GM23248 (cell line): ENCODE measurements around the gene PPP2R2B. TPM values are rescaled to one million over a fixed set of nuclear protein-coding genes. Genes with fewer than 3 reads are reported as not detected.

Source experiments
- DNase-seq: peaks from one replicate; pipeline ENCODE4 v3.0.0-alpha.2; 2015
- H2AFZ ChIP-seq: fragments of 200-600 bp; sonication (generic); 2 replicates; pipeline ENCODE4 v1.6.1; 2016; ENCODE audit warnings: antibody characterized with exemption
- H3F3A ChIP-seq: fragments of 200-600 bp; sonication (generic); 2 replicates; pipeline ENCODE4 v1.6.1; 2016; ENCODE audit warnings: mild to moderate bottlenecking, antibody characterized with exemption, mixed run types; ENCODE audit not compliant: insufficient read depth
- H3K27ac ChIP-seq: fragments of 200-600 bp; sonication (generic); 2 replicates; pipeline ENCODE4 v1.5.1; 2016; ENCODE audit warnings: mild to moderate bottlenecking
- H3K27me3 ChIP-seq: fragments of 200-600 bp; sonication (generic); replicated peaks from 2 replicates; pipeline ENCODE4 v1.6.1; 2016; ENCODE audit warnings: mild to moderate bottlenecking; ENCODE audit not compliant: insufficient read depth
- H3K36me3 ChIP-seq: fragments of 200-600 bp; sonication (generic); 2 replicates; pipeline ENCODE4 v1.6.1; 2016; ENCODE audit warnings: low read depth, mild to moderate bottlenecking
- H3K4me1 ChIP-seq: fragments of 200-600 bp; sonication (generic); 2 replicates; pipeline ENCODE4 v1.6.1; 2016; ENCODE audit warnings: mild to moderate bottlenecking; ENCODE audit not compliant: insufficient read depth
- H3K4me2 ChIP-seq: fragments of 200-600 bp; sonication (generic); one replicate; pipeline ENCODE4 v1.6.1; 2016; ENCODE audit warnings: mild to moderate bottlenecking; ENCODE audit not compliant: unreplicated experiment
- H3K4me3 ChIP-seq: fragments of 200-600 bp; sonication (generic); 2 replicates; pipeline ENCODE4 v1.5.1; 2016; ENCODE audit warnings: mild to moderate bottlenecking
- H3K79me2 ChIP-seq: fragments of 200-600 bp; sonication (generic); 2 replicates; pipeline ENCODE4 v1.6.1; 2016; ENCODE audit warnings: mild to moderate bottlenecking; ENCODE audit not compliant: insufficient read depth
- H3K9ac ChIP-seq: fragments of 200-600 bp; sonication (generic); 2 replicates; pipeline ENCODE4 v1.6.1; 2016; ENCODE audit warnings: mild to moderate bottlenecking
- H3K9me2 ChIP-seq: fragments of 200-600 bp; sonication (generic); 2 replicates; pipeline ENCODE4 v1.6.1; 2016; ENCODE audit warnings: mixed run types, mild to moderate bottlenecking, moderate library complexity; ENCODE audit not compliant: insufficient read depth
- H3K9me3 ChIP-seq: fragments of 200-600 bp; sonication (generic); one replicate; pipeline ENCODE4 v1.6.1; 2017; ENCODE audit warnings: low read depth
- H4K20me1 ChIP-seq: fragments of 200-600 bp; sonication (generic); 2 replicates; pipeline ENCODE4 v1.6.0; 2016; ENCODE audit not compliant: insufficient read depth
- EZH2 ChIP-seq: fragments of 200-600 bp; sonication (generic); IDR thresholded peaks from 2 replicates; pipeline ENCODE4 v1.6.1; 2018; ENCODE audit warnings: antibody characterized with exemption, mild to moderate bottlenecking; ENCODE audit not compliant: insufficient read depth, poor library complexity, severe bottlenecking
- EZH2phosphoT487 ChIP-seq: fragments of 200-600 bp; sonication (generic); IDR thresholded peaks from 2 replicates; pipeline ENCODE4 v1.6.1; 2018; ENCODE audit warnings: antibody characterized with exemption, moderate library complexity, mild to moderate bottlenecking, low read depth; ENCODE audit not compliant: insufficient read depth
- WGBS, 2 experiments: methylation state at CpG; one replicate each; pipeline ENCODE4 v1.1.6; 2015 to 2017; ENCODE audit warnings: low lambda C conversion rate in 2 of 2, low coverage in 1 of 2; ENCODE audit errors: missing lambda C conversion rate in 2 of 2; 5-methylcytosine and 5-hydroxymethylcytosine counted together
- in situ Hi-C: fragments of 300-500 bp; cut with MboI; formaldehyde crosslinking; loops from 2 replicates; pipeline ENCODE4 v1.15.0; 2020
- polyA plus RNA-seq: library from polyadenylated mRNA; unstranded; fragments of >200 nt; fragmentation: Nextera tagmentation; extraction: Ambion mirVana; gene quantifications from 2 replicates; pipeline ENCODE4 v1.2.1, GENCODE V29; 2016
- total RNA-seq: library from RNA; depleted of rRNA; stranded (reverse); fragments of >200 nt; shearing (Covaris generic); gene quantifications from 2 replicates; pipeline ENCODE4 v1.2.3, GENCODE V29; 2014

The PPP2R2B gene
- total and polyA plus RNA-seq, 2 experiments from 2014 or later = 0.11 to 0.28 TPM

DNA sequence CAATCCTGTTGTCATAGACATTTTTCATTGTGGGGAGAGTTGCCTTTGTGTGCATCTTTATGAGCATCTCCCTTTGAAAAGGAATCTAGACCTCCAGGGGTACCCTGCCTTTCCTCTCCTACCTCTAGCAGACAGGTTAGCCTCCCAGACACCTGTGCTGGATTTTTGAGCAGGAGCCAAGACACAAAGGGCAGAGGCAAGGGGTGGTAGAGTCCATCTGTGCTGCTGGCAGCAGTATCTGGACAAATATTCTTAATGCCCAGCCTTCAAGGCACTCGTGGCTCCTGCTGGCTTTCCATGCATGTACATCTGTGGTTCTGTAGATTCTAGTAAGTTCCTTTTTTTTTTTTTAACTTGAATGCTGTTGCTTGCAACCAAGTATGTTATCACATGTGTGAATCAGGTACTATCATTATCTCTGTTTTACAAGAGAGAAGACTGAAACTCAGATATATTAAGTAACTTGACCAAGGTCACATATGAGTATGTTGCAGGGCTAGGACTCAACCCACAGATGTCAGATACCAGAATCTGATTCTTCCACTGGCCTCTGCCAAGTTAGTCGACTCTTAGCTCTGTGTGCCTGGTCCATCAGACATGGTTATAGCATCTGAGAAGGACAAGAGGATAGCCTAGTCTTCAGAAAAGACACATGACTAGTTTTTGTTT is 329.6 kb downstream of the PPP2R2B start:
- TF ChIP-seq EZH2phosphoT487 (no peak), EZH2 (no peak)
- WGBS, 2 experiments = 2 to 3% methylated on average over 2 of the region's 2 CpGs
- Histone ChIP-seq H3F3A (no peaks in the 10 kb centered on the region), H3K27me3 (no peaks in the 10 kb centered on the region; the same call in 1 of the 2 replicates), H3K9ac (no peak overlapping the region), H3K79me2 (no peaks in the 10 kb centered on the region), H4K20me1 (no peaks in the 10 kb centered on the region), H3K4me2 (no peak overlapping the region), H3K4me3 (no peak overlapping the region), H3K9me2 (no peaks in the 10 kb centered on the region), H3K4me1 (no peaks in the 10 kb centered on the region), H3K9me3 (no peaks in the 10 kb centered on the region), H3K36me3 (no peaks in the 10 kb centered on the region), H2AFZ (no peak overlapping the region), H3K27ac (no peak overlapping the region)
- in situ Hi-C loops = loop anchor here (10.0 to 25.0 kb wide), 2 partner anchors 646 to 1013 kb away; no protein-coding TSS in a partner anchor
- no peak for DNase-seq

DNA sequence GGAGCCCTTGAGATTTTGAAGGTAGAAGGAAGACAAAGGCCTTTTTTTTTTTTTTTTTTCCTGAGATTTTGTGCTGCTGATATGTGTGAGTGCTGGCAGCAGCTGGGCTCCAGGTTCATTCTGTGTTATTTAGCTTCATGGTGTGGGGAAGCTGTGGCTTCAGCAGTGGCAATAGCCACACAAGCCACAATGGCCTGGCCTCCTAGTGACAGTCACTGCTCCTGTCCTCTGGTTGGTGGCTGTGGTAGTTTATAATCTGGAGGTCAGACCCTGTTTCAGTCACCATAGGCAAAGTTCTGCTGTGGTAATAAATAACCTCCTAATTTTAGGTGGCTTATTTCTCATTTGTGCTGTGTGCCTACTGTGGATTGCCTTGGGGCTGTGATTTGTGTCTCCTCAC is 334.3 kb downstream of the PPP2R2B start:
- H3K27me3 ChIP-seq = no peaks in the 10 kb centered on the region; the same call in 1 of the 2 replicates
- in situ Hi-C loops = loop anchor here (5.0 to 25.0 kb wide), 3 partner anchors 423 to 1018 kb away; no protein-coding TSS in a partner anchor
- no peak for DNase-seq
- H3K4me1 ChIP-seq = no peaks in the 10 kb centered on the region
- no peaks in the 10 kb centered on the region for H4K20me1 ChIP-seq
- H3K9ac ChIP-seq = no peak overlapping the region
- no peaks in the 10 kb centered on the region for H3F3A ChIP-seq
- H3K79me2 ChIP-seq = no peaks in the 10 kb centered on the region
- no peak overlapping the region for H3K27ac ChIP-seq
- no peaks in the 10 kb centered on the region for H3K36me3 ChIP-seq
- H3K9me2 ChIP-seq = no peaks in the 10 kb centered on the region
- no peak overlapping the region for H3K4me3 ChIP-seq
- H2AFZ ChIP-seq = no peak overlapping the region
- no peak for TF ChIP-seq EZH2phosphoT487
- no peak for TF ChIP-seq EZH2
- no peak overlapping the region for H3K4me2 ChIP-seq
- no peaks in the 10 kb centered on the region for H3K9me3 ChIP-seq

DNA sequence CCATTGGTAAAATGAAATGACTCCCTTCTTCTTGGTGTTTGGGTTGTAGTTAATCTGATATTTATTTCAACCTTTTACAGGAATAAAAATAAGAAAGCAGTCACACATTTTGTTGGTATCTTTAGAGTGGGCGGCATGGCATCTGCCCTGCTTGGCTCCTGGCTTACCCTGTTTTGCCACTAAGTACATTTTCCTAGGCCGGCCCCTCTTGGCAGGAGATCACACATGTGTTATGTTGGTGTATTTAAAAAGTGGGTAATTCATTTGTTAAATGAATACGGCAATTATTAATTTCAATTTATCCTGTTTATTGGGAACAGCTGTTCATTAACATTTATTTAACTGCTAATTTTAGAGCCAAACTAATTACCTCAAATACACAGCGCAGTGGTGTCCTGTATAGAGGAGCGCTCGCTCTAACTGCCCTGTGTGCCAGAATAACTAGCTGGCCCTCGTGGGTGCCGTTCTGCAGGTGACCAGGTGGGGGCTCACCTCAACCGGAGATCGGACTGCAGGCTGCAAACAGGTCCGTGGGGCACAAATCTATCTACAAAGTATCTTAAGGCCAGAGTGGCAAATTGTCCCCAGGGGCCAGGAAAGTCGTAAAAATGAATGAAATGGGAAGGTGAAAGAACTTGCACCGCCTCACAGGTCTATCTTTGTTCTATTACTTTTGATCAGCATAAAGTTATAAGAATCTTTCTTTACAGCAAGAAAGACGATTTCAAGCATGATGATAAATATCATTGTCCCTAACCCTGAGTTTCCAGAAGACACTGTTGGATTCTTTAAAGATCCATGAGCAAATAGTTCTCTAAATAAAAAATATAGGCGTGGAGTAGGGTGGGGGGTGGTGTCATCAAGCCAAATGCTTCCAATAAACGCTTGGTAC is 336.4 kb downstream of the PPP2R2B start:
- Histone ChIP-seq H3K27ac (no peak overlapping the region), H3K9me2 (no peaks in the 10 kb centered on the region), H3K36me3 (no peaks in the 10 kb centered on the region), H3K79me2 (no peaks in the 10 kb centered on the region), H3K9me3 (no peaks in the 10 kb centered on the region), H3K4me1 (no peaks in the 10 kb centered on the region), H3K27me3 (no peaks in the 10 kb centered on the region; the same call in 1 of the 2 replicates), H4K20me1 (no peaks in the 10 kb centered on the region), H3K9ac (no peak overlapping the region), H3K4me3 (no peak overlapping the region), H2AFZ (no peak overlapping the region), H3F3A (no peaks in the 10 kb centered on the region), H3K4me2 (no peak overlapping the region)
- TF ChIP-seq EZH2 = no peak
- no peak for TF ChIP-seq EZH2phosphoT487
- DNase-seq = peak; percentile 78
- in situ Hi-C loops = loop anchor here (5.0 to 25.0 kb wide), 3 partner anchors 425 to 1020 kb away; no protein-coding TSS in a partner anchor
- 14 to 17% methylated on average over 16 of the region's 16 CpGs for WGBS, 2 experiments

DNA sequence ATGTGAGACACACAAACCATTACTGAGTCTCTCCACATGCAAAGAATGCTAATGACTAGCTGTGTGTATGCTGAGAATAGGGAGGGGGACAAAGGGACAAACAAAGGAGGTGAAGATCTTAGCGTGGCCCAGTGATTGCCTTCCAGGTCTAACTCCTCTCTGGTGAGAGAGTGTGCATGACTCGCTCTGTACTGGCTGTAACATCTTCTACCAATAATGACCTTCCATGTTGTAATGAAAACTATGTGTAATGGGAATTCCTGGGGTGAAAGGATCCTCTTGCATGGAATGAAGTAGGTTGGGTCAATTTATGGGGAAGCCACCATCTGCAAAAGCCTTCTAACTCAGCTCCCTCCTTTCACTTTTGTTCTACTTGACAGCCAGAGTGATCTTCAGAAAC is 338.1 kb downstream of the PPP2R2B start:
- H3F3A ChIP-seq = no peaks in the 10 kb centered on the region
- 28 to 39% methylated on average over 2 of the region's 2 CpGs for WGBS, 2 experiments
- in situ Hi-C loops = loop anchor here (5.0 to 25.0 kb wide), 3 partner anchors 427 to 1022 kb away; no protein-coding TSS in a partner anchor

More for the DNA sequence above, 338.1 kb downstream of the PPP2R2B start:
- no peak overlapping the region for H3K4me3 ChIP-seq
- H3K79me2 ChIP-seq = no peaks in the 10 kb centered on the region
- H3K4me1 ChIP-seq = no peaks in the 10 kb centered on the region
- DNase-seq = peak; percentile 25
- no peak overlapping the region for H3K9ac ChIP-seq
- H3K27me3 ChIP-seq = no peaks in the 10 kb centered on the region
- H3K27ac ChIP-seq = no peak overlapping the region
- no peaks in the 10 kb centered on the region for H3K9me2 ChIP-seq
- no peaks in the 10 kb centered on the region for H4K20me1 ChIP-seq
- no peaks in the 10 kb centered on the region for H3K36me3 ChIP-seq
- H2AFZ ChIP-seq = no peak overlapping the region
- no peak for TF ChIP-seq EZH2
- no peak for TF ChIP-seq EZH2phosphoT487
- H3K4me2 ChIP-seq = no peak overlapping the region
- no peaks in the 10 kb centered on the region for H3K9me3 ChIP-seq
